HG02938 (cell line): ENCODE results near the gene EHD2.

ENCODE experiments used
- ATAC-seq: cut with Tn5 transposase; IDR thresholded peaks from one replicate; pipeline ENCODE4 v1.9.1; 2021; ENCODE audit warnings: mild to moderate bottlenecking, moderate library complexity; ENCODE audit not compliant: unreplicated experiment

The EHD2 gene

DNA sequence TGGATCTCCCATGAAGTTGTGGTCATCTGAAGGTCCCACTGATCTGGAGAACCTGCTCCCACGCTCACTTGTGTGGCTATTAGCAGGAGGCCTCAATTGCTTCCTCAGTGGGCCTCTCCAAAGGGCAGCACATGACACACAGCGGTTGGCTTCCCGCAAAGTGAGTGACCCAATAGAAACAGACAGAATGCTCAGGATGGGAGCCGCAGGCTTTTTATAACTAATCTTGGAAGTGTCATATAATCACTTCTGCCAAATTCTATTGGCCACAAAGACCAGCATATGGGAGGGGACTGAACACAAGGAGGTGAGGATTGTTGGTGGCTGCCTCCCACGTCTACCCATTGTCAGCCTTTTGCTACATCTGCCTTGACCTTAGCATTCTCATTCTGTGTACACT is 22.1 kb upstream of the EHD2 start:
- no peak for ATAC-seq

- no peak for ATAC-seq
Measured at GRCh38 chr19:47691782-47692181, 21.4 kb upstream of the EHD2 start.

DNA sequence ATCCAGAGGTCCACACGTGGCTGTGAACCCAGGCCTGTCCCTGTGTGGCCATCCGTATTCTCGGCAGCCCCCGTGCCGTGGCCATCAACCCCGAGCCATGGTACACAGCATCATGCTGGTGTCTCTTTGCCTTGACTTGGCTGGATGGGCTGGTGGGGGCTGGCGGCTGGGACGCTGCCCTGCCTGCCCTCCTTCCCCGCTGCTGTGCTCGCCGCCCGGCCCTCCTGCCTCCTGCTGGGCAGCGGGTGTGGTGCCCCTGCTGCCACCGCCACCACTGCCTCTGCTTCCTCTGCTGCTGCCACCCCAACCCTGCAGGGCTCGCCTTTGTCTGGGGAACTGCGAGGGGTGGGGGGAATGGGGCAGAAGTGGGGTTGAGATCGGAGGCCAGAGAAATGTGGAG is 19.7 kb upstream of the EHD2 start:
- ATAC-seq, result no peak

- no peak for ATAC-seq
Measured at GRCh38 chr19:47693903-47694302, 19.3 kb upstream of the EHD2 start.

- no peak for ATAC-seq
Measured at GRCh38 chr19:47694466-47695273, 18.6 kb upstream of the EHD2 start.

- no peak for ATAC-seq
Measured at GRCh38 chr19:47695533-47696262, 17.5 kb upstream of the EHD2 start.

- no peak for ATAC-seq
Measured at GRCh38 chr19:47696635-47697034, 16.6 kb upstream of the EHD2 start.

- ATAC-seq, result no peak
Measured at GRCh38 chr19:47697863-47698609, 15.2 kb upstream of the EHD2 start.

- ATAC-seq, result no peak
Measured at GRCh38 chr19:47698631-47699359, 14.4 kb upstream of the EHD2 start.

GRCh38 chr19:47699360-47699917 is 13.8 kb upstream of the EHD2 start:
- ATAC-seq, result no peak

DNA sequence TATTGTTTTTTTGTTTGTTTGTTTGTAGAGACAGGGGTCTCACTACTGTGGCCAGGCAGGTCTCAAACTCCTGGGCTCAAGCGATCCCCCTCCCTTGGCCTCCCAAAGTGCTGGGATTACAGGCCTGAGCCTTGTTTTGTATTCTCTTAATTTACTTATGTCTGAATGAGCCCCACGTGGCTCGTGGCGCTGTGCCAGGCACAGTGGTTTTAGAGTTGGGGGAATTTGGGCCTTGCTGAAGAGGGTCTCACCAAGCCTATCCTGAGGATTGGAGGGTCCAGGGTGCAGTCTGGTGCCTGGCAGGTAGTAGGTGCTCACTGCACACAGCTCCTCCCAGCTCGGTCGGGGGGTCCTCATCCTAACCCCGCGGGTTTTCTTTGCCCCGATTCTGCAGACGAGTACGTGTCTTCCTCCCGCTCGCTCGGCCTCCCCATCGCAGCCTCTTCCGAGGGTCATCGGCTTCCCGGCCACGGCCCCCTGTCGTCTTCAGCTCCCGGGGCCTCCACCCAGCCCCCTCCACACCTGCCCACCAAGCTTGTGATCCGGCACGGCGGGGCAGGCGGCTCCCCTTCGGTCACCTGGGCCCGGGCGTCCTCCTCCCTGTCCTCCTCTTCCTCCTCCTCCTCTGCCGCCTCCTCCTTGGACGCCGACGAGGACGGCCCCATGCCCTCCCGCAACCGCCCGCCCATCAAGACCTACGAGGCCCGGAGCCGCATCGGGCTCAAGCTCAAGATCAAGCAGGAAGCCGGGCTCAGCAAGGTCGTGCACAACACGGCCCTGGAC is 12.1 kb upstream of the EHD2 start:
- no peak for ATAC-seq

DNA sequence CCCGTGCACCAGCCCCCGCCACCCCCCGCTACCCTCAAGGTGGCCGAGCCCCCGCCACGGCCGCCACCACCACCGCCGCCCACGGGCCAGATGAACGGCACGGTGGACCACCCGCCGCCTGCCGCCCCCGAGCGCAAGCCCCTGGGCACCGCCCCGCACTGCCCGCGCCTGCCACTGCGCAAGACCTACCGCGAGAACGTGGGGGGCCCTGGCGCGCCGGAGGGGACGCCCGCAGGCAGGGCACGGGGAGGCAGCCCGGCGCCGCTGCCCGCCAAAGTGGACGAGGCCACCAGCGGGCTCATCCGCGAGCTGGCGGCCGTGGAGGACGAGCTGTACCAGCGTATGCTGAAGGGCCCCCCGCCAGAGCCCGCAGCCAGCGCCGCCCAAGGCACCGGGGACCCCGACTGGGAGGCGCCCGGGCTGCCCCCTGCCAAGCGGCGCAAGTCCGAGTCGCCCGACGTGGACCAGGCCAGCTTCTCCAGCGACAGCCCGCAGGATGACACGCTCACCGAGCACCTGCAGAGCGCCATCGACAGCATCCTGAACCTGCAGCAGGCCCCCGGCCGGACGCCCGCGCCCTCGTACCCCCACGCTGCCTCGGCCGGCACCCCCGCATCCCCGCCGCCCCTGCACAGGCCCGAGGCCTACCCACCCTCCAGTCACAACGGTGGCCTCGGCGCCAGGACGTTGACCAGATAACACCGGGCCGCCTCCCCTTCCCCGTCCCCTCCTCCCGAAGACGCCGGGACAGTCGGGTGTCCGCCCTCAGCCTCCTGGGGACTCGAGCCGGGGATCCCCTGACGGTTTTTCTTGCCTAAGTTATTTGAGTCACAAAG is 11.3 kb upstream of the EHD2 start:
- no peak for ATAC-seq

- ATAC-seq, result no peak
Measured at GRCh38 chr19:47702671-47703070, 10.6 kb upstream of the EHD2 start.

DNA sequence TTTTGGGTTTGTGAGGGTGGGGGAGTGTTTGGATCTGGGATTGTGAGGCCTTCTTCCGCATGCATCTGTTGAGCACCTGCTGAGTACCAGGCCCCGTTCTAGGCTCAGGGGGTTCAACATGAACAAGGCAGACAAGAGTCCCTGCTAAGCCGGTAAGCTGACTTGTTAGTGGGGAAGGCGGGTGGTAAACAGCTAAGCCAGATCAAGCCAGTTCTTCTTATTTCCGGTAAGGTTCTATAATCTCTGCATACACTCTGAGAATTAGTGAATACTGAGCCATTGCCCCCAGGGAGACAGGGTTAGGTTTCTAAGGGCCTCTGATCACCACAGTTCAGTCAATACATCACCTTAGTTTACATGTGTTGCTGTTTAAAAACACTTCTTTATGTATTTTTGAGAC is 9.9 kb upstream of the EHD2 start:
- no peak for ATAC-seq

- no peak for ATAC-seq
Measured at GRCh38 chr19:47704024-47704423, 9.2 kb upstream of the EHD2 start.

DNA sequence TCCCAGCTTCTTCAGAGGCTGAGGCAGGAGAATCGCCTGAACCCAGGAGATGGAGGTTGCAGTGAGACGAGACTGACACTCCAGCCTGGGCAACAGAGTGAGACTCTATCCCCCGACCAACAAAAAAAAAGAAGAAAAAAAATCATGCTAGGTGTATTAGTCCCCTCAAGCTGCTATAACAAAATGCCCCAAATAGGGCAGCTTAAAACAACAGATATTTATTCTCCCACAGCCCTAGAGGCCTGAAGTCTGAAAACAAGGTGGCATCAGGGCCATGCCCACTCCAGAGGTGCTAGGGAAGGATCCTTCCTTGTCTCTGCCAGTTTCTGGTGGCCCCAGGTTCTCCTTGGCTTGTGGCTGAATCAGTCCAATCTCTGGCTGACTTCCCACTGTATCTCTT is 8.6 kb upstream of the EHD2 start:
- ATAC-seq, result no peak

DNA sequence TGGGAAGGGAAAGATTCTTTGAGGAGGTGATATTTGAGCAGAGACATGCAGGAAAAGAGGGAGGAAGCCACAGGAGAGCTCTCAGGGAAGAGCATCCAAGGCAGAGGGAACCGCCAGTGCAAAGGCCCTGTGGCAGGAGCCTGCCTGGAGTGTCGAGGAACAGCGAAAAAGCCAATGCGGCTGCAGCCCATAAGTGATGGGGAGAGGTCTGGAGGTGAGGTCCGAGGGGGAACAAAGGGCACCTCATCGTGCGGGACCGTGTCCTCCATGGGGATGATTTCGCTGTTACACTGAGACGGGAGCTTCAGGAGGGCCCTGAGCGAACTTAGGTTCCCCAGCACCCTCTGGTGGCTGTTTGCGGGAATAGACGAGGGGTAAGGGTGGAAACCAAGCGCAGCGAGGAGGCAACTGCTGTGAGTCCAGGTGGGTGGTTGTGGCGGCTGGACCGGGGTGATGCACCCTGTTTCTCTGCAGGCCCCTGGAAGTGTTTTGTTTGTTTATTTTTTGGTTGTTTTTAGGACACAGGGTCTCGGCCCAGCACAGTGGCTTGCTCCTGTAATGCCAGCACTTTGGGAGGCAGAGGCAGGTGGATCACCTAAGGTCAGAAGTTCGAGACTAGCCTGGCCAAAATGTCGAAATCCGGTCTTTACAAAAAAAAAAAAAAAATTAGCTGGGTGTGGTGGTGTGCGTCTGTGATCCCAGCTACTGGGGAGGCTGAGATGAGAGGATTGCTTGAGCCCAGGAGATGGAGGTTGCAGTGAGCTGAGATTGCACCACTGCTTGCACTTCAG is 5.9 kb upstream of the EHD2 start:
- no peak for ATAC-seq

DNA sequence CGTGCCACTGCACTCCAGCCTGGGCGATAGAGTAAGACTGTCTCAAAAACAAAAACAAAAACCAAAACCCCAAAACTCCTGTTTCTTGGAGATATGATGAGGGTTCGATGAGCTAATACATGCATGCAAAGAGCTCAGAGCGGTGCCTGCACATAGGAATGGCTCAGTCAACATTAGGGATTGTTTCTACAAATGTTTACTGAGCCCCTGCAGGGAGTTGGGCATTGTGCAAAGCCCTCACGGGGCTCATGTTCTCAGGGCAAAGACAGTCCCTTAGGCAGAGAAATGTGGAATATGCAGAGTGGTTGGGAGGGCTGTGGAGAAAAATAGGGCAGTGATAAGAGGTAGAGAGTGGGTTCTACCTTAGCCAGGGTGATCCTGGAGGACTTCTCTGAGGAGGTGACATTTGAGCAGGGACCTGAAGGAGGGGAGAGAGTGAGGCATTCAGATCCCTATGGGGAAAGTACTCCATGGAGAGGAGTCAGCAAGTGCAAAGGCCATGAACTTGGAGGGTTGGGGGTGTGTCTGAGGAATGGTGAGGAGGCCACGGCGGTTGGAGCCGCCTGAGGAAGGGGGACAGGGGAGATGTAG is 1.5 kb upstream of the EHD2 start:
- ATAC-seq, result no peak
